GM18499 (cell line): ENCODE measurements around the gene SDK1.
"Not testable (repeated sequence)": the region's sequence is repeated elsewhere in the genome, so short reads cannot be mapped to it uniquely, and the experiment has no call there.

ENCODE experiments used
- ATAC-seq: cut with Tn5 transposase; IDR thresholded peaks from one replicate; pipeline ENCODE4 v1.9.1; 2021; ENCODE audit warnings: moderate number of reproducible peaks; ENCODE audit not compliant: insufficient read depth, unreplicated experiment

The SDK1 gene

GRCh38 chr7:3697472-3697871, 396.4 kb downstream of the SDK1 start:
- no peak for ATAC-seq

- no peak for ATAC-seq
These were observed 404.2 kb downstream of the SDK1 start for GRCh38 chr7:3705258-3705657.

GRCh38 chr7:3706091-3706490, 405.0 kb downstream of the SDK1 start:
- not testable (repeated sequence) for ATAC-seq

- no peak for ATAC-seq
These were observed 409.1 kb downstream of the SDK1 start for GRCh38 chr7:3710122-3710521.

- ATAC-seq = no peak
These were observed 409.5 kb downstream of the SDK1 start for GRCh38 chr7:3710531-3710930.

- no peak for ATAC-seq
These were observed 411.8 kb downstream of the SDK1 start for GRCh38 chr7:3712841-3713240.

- no peak for ATAC-seq
These were observed 420.4 kb downstream of the SDK1 start for GRCh38 chr7:3721422-3721821.

- no peak for ATAC-seq
These were observed 421.4 kb downstream of the SDK1 start for GRCh38 chr7:3722396-3722922.

GRCh38 chr7:3725155-3726059, 424.4 kb downstream of the SDK1 start:
- no peak for ATAC-seq

- no peak for ATAC-seq
These were observed 429.2 kb downstream of the SDK1 start for GRCh38 chr7:3730276-3730675.

GRCh38 chr7:3732395-3733005, 431.4 kb downstream of the SDK1 start:
- ATAC-seq = no peak

GRCh38 chr7:3733541-3734140, 432.6 kb downstream of the SDK1 start:
- ATAC-seq = no peak

GRCh38 chr7:3738964-3739363, 437.9 kb downstream of the SDK1 start:
- no peak for ATAC-seq

GRCh38 chr7:3739983-3740382, 438.9 kb downstream of the SDK1 start:
- no peak for ATAC-seq

- no peak for ATAC-seq
These were observed 446.4 kb downstream of the SDK1 start for GRCh38 chr7:3747467-3747866.

- no peak for ATAC-seq
These were observed 447.3 kb downstream of the SDK1 start for GRCh38 chr7:3748389-3748788.

GRCh38 chr7:3753868-3754267, 452.8 kb downstream of the SDK1 start:
- no peak for ATAC-seq

- ATAC-seq = no peak
These were observed 453.7 kb downstream of the SDK1 start for GRCh38 chr7:3754493-3755341.

GRCh38 chr7:3755778-3756453, 454.9 kb downstream of the SDK1 start:
- not testable (repeated sequence) for ATAC-seq

GRCh38 chr7:3757059-3757458, 456.0 kb downstream of the SDK1 start:
- ATAC-seq = no peak
